ENCODE data around the gene TET1.

- TF ChIP-seq CTCF (IDR thresholded peaks at IDR 0.05; ENCODE audit: insufficient read depth, low read length) (no peak), REST (IDR thresholded peaks at IDR 0.05; ENCODE audit: insufficient replicate concordance, low read depth) (no peak)
Measured at GRCh38 chr10:68553599-68553998, 6.5 kb upstream of the TET1 start.

All from HL-60 (cell line).